A172 (cell line): Measurements from ENCODE around the gene PFDN2. TPM values are rescaled to one million over a fixed set of nuclear protein-coding genes. Genes with fewer than 3 reads are reported as not detected.
A peak's percentile ranks its signal among the peaks of the same experiment; 100 is the strongest.

Experiments
- DNase-seq: peaks from one replicate; pipeline ENCODE4 v3.0.0-alpha.2; 2015; ENCODE audit warnings: low spot score
- total RNA-seq: library from RNA; depleted of rRNA; stranded (reverse); fragments of >200 nt; shearing (Covaris generic); gene quantifications from 2 replicates; pipeline ENCODE4 v1.2.3, GENCODE V29; 2014

PFDN2 gene
- total RNA-seq, 1 experiment from 2014 or later: 218 TPM

GRCh38 chr1:161100556-161100955, 17.3 kb downstream of the PFDN2 start:
- DNase-seq: no peak

- no peak for DNase-seq
Observed at GRCh38 chr1:161099090-161099802, 18.6 kb downstream of the PFDN2 start.

- DNase-seq: peak; percentile 53
Observed at GRCh38 chr1:161098210-161099068, 19.4 kb downstream of the PFDN2 start, which contains the start of gene KLHDC9. TSS of gene KLHDC9 (plus strand) at chr1:161098361. CDS start at chr1:161098536, 175 bp downstream.

DNA sequence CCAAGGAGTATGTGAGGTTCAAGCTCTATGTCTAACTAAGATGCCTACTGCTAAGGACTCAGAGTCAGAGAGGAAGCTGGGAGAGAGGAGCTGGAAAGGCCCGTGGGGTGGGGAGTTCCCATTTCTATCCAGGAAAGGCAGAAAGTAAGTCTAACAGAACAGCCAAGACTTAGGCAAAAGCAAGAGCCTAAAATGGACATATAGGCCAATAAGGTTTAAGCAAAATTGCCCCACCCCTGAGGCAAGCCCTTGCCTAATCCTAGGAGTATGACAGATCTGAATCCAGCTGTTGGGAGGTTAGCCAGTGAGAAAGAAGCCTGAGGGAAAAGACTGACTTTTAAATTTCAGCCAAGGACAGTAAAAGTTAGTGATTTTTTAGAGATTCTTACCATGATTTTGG, 21.3 kb downstream of the PFDN2 start:
- no peak for DNase-seq

DNA sequence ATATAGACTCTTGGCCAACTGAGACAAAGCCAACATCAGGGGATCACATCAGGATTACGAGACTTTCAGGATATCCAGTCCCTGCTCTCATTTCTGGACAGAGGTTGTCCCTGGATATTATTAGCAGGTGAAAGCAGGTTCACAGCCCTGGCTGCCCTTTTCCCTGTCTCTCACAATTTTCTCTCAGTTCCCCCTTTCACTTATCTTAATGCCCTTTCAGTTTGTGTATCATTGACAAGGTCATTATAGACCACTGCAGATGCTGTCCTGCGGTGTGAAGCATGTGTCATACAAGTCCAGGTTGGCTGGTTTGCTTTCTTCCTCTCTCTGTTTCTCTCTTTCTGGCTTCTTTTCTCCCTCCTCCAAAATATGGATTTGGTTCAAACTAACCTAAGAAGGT, 21.8 kb downstream of the PFDN2 start:
- no peak for DNase-seq

- DNase-seq: no peak
Observed at GRCh38 chr1:161095230-161095629, 22.6 kb downstream of the PFDN2 start.

- no peak for DNase-seq
Observed at GRCh38 chr1:161094481-161094880, 23.4 kb downstream of the PFDN2 start.

DNA sequence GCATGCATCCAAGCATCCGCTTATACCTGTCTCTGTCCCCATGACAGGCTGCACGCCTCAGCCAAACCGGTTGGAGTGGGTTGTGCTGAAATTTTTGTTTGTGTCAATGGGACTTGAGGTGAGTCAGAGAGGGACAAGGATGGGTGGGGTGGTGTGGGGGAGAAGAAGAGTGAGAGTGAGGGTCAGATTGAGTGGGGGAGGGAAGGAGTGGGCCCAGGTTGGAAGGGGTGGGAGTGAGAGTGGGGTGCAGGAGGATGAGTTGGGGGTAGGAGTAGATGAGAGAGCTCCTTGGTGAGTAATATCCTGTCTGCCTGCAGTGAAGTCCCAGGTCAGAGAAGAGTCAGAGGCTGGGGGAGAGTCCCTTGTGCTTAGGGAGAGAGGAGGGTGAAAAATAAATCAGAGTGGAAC, 25.2 kb downstream of the PFDN2 start:
- DNase-seq: peak; percentile 72

DNA sequence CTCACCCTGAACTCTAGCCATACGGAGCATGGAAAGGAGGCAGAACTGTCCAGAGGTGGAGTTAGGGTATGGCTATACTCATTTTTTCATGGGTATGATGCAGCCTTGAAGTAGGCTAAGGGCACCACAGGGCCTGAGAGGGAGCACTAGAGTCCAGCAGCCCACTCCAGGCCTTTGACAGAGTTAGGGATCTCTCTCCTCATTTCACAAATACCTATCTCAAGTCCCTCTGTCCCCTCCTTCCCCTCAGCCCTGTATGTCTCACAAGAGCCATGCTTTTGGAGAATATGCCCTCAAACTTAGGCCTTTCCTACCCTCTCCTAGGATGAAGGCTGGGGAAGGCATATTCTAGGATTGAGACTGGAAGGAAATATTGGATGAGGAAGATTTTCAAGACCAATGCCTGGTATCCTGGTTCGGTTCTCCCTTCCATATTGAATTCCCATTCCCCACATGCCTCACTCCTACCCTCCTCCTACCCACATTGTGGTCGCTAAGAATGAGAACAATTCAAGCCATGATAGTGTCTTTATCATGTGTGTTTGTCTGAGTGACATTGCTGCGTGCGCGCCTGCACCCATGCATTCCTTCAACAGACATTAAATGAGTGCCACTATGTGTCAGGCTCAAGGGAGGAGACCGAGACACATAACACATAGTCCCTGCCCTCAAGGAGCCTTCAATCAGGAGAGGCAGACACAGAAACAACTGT, 25.9 kb downstream of the PFDN2 start:
- no peak for DNase-seq

GRCh38 chr1:161091093-161091492, 26.7 kb downstream of the PFDN2 start:
- no peak for DNase-seq

DNA sequence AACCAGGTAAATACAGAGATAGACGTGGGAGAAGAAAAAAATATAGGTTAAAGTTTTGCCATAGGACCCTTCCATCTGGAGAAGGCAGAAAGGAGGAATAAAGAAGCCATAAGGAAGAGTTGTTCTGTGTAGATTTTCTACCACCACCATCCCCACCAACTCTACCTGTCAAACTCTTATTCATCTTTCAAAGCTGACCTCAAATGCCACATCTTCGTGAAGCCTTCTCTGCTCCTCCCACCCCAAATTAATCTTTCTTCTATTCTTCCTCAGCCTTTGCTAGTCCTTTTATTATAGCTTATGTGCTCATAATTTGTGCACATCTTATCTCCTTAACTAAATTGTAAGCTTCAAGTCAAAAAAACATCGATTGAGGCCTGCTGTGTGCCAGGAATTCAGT, 27.2 kb downstream of the PFDN2 start:
- no peak for DNase-seq

- DNase-seq: no peak
Observed at GRCh38 chr1:161089938-161090337, 27.9 kb downstream of the PFDN2 start.

- DNase-seq: no peak
Observed at GRCh38 chr1:161089251-161089924, 28.4 kb downstream of the PFDN2 start, which contains the start of gene NECTIN4. TSS of gene NECTIN4 (minus strand) at chr1:161089558. CDS start at chr1:161089296, 262 bp downstream.

DNA sequence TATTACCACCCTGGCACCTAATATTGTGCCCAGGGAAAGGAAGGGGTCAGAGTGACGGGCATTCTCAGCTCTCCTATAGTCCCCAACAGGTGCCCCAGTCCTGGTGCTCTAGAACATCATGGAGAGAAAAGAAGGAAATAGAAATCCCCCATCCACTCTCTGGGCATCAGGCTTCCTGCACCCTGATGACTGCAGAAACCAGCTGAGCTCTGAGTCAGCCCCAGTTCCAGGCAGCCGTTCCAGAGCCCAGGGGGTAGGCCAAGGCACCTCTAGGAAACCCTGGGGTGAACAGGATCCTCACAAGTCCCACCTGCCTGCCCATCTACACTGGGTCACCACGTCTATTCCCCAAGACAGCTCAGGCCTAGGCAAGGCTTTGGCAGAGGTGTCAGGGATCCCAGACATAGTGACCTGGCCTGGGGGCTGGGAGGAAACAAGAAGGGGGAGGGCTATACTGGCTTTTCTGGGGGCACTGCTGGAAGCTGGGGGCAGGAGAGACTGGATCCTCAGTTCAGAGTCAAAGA, 29.2 kb downstream of the PFDN2 start:
- DNase-seq: peak; percentile 73

GRCh38 chr1:161086457-161086856, 31.4 kb downstream of the PFDN2 start:
- no peak for DNase-seq

- DNase-seq: no peak
Observed at GRCh38 chr1:161085165-161085564, 32.7 kb downstream of the PFDN2 start.

DNA sequence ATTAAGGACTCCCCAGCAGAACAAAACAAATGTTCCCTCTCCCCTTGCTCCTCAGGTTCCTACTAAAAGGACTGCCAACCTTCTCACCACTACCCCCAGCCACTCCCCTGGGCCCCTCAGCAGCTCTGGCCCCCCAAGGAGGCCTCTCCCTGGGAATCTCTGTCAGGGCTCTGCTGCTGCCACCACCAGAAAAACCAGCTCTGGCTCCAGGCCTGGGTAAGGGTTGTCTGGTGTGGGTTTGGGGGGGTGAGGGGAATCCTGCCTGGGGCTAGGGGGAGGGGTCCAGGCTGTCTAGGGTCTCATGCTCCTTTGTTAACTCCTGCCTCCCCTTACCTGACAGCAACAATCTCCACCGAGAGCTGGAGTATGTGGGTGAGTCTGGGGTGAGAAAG, 33.2 kb downstream of the PFDN2 start:
- no peak for DNase-seq

DNA sequence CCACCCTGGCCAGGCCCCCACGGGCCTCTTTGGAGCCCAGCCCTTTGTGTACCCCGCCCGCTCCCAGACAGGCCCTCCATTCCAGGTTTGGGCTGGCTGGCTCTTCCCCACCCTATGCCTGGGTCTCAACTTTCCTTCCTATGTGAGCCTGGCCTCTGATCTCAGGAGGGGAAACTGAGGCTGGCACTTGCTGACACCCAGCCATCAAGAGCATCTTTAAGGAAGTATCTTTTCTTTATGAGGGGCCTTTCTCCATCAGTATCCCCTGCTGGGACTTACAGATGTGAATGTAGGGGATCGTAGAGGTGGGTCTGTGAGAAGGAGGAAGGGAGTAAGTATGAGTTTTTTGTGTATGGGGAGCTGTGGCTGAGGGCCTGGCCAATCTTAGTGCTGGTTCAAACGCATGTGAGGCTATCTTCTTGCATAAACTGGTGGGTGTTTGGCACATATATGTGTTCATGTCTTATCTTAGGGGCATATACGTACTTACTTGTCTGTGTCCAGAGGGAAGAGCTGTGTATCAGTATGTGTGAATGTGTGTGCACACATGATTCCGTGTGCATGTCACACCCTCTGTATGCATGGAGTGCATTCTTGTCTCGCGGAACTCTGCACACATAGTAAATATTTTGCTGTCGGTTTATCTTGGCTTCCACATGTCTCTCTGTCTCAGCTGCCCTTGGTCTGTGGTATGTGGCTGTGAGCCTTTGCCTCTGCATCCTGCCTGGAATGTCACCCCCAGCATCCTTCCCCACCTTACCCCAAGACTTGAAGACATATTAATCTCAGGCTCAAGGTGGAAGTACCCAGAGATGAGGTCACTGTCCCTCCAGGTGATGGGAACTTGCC, 33.9 kb downstream of the PFDN2 start:
- no peak for DNase-seq

- peak; percentile 96 for DNase-seq
Observed at GRCh38 chr1:161082996-161083747, 34.7 kb downstream of the PFDN2 start.

- DNase-seq: no peak
Observed at GRCh38 chr1:161082483-161082882, 35.4 kb downstream of the PFDN2 start.
